ENCODE results near the gene ZFPM1.
"Not testable (repeated sequence)": the region's sequence is repeated elsewhere in the genome, so short reads cannot be mapped to it uniquely, and the experiment has no call there.

Gene ZFPM1

GRCh38 chr16:88407807-88408206, 45.3 kb upstream of the ZFPM1 start:
- no peak for TF ChIP-seq CTCF (IDR thresholded peaks at IDR 0.05; ENCODE audit: low read depth, low read length)
- no peak overlapping the region for H3K4me3 ChIP-seq (replicated peaks in 1 of 2; ENCODE audit: low read depth in 2 of 2, low read length in 2 of 2)
- DNase-seq (ENCODE audit: low read depth in 2 of 2) = no peak

- no peak for TF ChIP-seq CTCF (IDR thresholded peaks at IDR 0.05; ENCODE audit: low read depth, low read length)
- DNase-seq (ENCODE audit: low read depth in 2 of 2) = no peak
- no peak overlapping the region for H3K4me3 ChIP-seq (replicated peaks in 1 of 2; ENCODE audit: low read depth in 2 of 2, low read length in 2 of 2)
Observed at GRCh38 chr16:88408561-88409142, 44.4 kb upstream of the ZFPM1 start.

GRCh38 chr16:88409296-88410065, 43.6 kb upstream of the ZFPM1 start:
- DNase-seq (ENCODE audit: low read depth in 2 of 2) = no peak
- TF ChIP-seq CTCF (IDR thresholded peaks at IDR 0.05; ENCODE audit: low read depth, low read length) = no peak
- no peak overlapping the region for H3K4me3 ChIP-seq (replicated peaks in 1 of 2; ENCODE audit: low read depth in 2 of 2, low read length in 2 of 2)

GRCh38 chr16:88410297-88410968, 42.6 kb upstream of the ZFPM1 start:
- H3K4me3 ChIP-seq (replicated peaks in 1 of 2; ENCODE audit: low read depth in 2 of 2, low read length in 2 of 2); DNase-seq (ENCODE audit: low read depth in 2 of 2): not testable (repeated sequence)

GRCh38 chr16:88411951-88412576, 41.0 kb upstream of the ZFPM1 start:
- no peak for DNase-seq (ENCODE audit: low read depth in 2 of 2)
- no peak for TF ChIP-seq CTCF (IDR thresholded peaks at IDR 0.05; ENCODE audit: low read depth, low read length)
- no peak overlapping the region for H3K4me3 ChIP-seq (replicated peaks in 1 of 2; ENCODE audit: low read depth in 2 of 2, low read length in 2 of 2)

GRCh38 chr16:88412766-88413165, 40.3 kb upstream of the ZFPM1 start:
- no peak for DNase-seq (ENCODE audit: low read depth in 2 of 2)
- H3K4me3 ChIP-seq (replicated peaks in 1 of 2; ENCODE audit: low read depth in 2 of 2, low read length in 2 of 2) = no peak overlapping the region
- no peak for TF ChIP-seq CTCF (IDR thresholded peaks at IDR 0.05; ENCODE audit: low read depth, low read length)

- DNase-seq (ENCODE audit: low read depth in 2 of 2) = no peak
- no peak overlapping the region for H3K4me3 ChIP-seq (replicated peaks in 1 of 2; ENCODE audit: low read depth in 2 of 2, low read length in 2 of 2)
- TF ChIP-seq CTCF (IDR thresholded peaks at IDR 0.05; ENCODE audit: low read depth, low read length) = no peak
Observed at GRCh38 chr16:88413231-88413630, 39.8 kb upstream of the ZFPM1 start.
